ENCODE results near the gene TPX2. TPM values are rescaled to one million over a fixed set of nuclear protein-coding genes. Genes with fewer than 3 reads are reported as not detected.

The TPX2 gene
- total RNA-seq, 1 donor from 2014 or later, result 0.97 TPM

Other genes with a start within 250 kb of the TPX2 start
- gene HM13, start 224.8 kb upstream of the TPX2 start, total RNA-seq, result 40.9 TPM
- 89.5 TPM for gene ID1, start 134.0 kb upstream of the TPX2 start, total RNA-seq
- 9.3 TPM for gene COX4I2, start 101.4 kb upstream of the TPX2 start, total RNA-seq
- gene BCL2L1, start 16.4 kb upstream of the TPX2 start, total RNA-seq, result 48.7 TPM
- gene MYLK2, start 80.1 kb downstream of the TPX2 start, total RNA-seq, result 0.19 TPM
- gene FOXS1, start 106.3 kb downstream of the TPX2 start, total RNA-seq, result 0.62 TPM
- 2.5 TPM for gene DUSP15, start 131.2 kb downstream of the TPX2 start, total RNA-seq
- not detected for gene TTLL9, start 131.3 kb downstream of the TPX2 start, total RNA-seq
- 11.1 TPM for gene PDRG1, start 212.8 kb downstream of the TPX2 start, total RNA-seq
- not detected for gene XKR7, start 228.9 kb downstream of the TPX2 start, total RNA-seq

Measured in Right ventricle myocardium superior (tissue), 1 donor.